ENCODE results near the gene DPYD.

Gene DPYD

DNA sequence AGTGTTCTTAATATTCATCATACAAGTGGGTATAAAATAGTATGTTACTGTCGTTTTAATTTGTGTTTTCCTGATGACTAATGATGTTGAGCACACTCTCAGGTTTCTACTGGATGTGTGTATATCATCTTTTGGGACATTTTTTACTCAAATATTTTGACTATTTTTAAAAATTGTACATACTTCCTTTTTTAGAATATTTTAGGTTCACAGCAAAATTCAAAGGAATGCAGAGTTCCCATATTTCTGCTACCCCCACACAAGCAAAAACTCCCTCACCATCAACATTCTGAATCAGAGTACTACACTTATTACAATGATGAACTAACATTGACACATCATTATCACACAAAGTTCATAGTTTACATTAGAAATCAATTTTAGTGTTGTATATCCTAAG, 114.5 kb downstream of the DPYD start:
- no peak overlapping the region for H3K4me3 ChIP-seq (ENCODE audit: insufficient read depth, low read length, poor library complexity, severe bottlenecking)
- H3K9me3 ChIP-seq (ENCODE audit: insufficient read depth, low read length): 0 out of 2 replicates have a peak, but pooled peaks cover 2% of the 10 kb centered on the region
- no peak overlapping the region for H3K27ac ChIP-seq (ENCODE audit: low read depth, low read length)
- H3K4me2 ChIP-seq (ENCODE audit: low read depth, low read length, poor library complexity, severe bottlenecking): no peak overlapping the region
- no peaks in the 10 kb centered on the region for H3F3A ChIP-seq (ENCODE audit: insufficient read depth)
- H3K27me3 ChIP-seq (ENCODE audit: low read length): no peaks in the 10 kb centered on the region
- no peaks in the 10 kb centered on the region for H4K20me1 ChIP-seq (ENCODE audit: low read depth, low read length)
- TF ChIP-seq EZH2phosphoT487 (conservative IDR thresholded peaks at IDR 0.05; ENCODE audit: low read length) (no peak), CTCF (IDR thresholded peaks at IDR 0.05; ENCODE audit: insufficient read depth, low read length, poor library complexity, severe bottlenecking) (no peak)
- H3K9ac ChIP-seq (ENCODE audit: low read length): no peak overlapping the region
- H3K9me2 ChIP-seq (replicated peaks; ENCODE audit: insufficient read depth, low read length): no peaks in the 10 kb centered on the region
- no peaks in the 10 kb centered on the region for H3K79me2 ChIP-seq (ENCODE audit: insufficient read depth, low read length)
- H3K36me3 ChIP-seq (ENCODE audit: low read length): no peaks in the 10 kb centered on the region
- H2AFZ ChIP-seq (ENCODE audit: low read depth, low read length, severe bottlenecking): no peak overlapping the region

DNA sequence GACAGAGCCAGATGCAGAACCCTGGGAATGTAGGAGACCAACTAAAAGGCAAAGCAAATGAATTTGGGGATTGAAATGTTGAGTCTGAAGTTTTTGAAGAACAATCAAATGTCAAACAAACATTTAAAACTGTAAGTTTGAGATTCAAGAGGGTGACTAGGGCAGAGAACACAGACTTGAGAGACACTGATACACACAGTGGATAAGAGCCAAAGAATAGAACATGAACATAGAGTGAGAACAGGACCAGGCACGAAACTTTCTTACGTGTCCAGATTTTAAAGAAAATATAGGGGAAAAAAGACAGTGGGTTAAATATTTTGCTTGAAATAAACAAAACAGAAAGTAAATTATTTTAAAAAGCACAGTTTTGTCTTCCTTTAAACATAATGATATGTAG, 115.7 kb downstream of the DPYD start:
- no peaks in the 10 kb centered on the region for H3K9me2 ChIP-seq (replicated peaks; ENCODE audit: insufficient read depth, low read length)
- H3K36me3 ChIP-seq (ENCODE audit: low read length): no peaks in the 10 kb centered on the region
- H3K9me3 ChIP-seq (ENCODE audit: insufficient read depth, low read length): 0 out of 2 replicates have a peak, but pooled peaks cover 2% of the 10 kb centered on the region
- TF ChIP-seq CTCF (IDR thresholded peaks at IDR 0.05; ENCODE audit: insufficient read depth, low read length, poor library complexity, severe bottlenecking): no peak
- TF ChIP-seq EZH2phosphoT487 (conservative IDR thresholded peaks at IDR 0.05; ENCODE audit: low read length): no peak
- H3K79me2 ChIP-seq (ENCODE audit: insufficient read depth, low read length): no peaks in the 10 kb centered on the region
- no peaks in the 10 kb centered on the region for H4K20me1 ChIP-seq (ENCODE audit: low read depth, low read length)
- no peak overlapping the region for H2AFZ ChIP-seq (ENCODE audit: low read depth, low read length, severe bottlenecking)
- no peaks in the 10 kb centered on the region for H3F3A ChIP-seq (ENCODE audit: insufficient read depth)
- no peak overlapping the region for H3K4me3 ChIP-seq (ENCODE audit: insufficient read depth, low read length, poor library complexity, severe bottlenecking)
- no peak overlapping the region for H3K27ac ChIP-seq (ENCODE audit: low read depth, low read length)
- no peak overlapping the region for H3K9ac ChIP-seq (ENCODE audit: low read length)
- H3K27me3 ChIP-seq (ENCODE audit: low read length): no peaks in the 10 kb centered on the region
- no peak overlapping the region for H3K4me2 ChIP-seq (ENCODE audit: low read depth, low read length, poor library complexity, severe bottlenecking)

DNA sequence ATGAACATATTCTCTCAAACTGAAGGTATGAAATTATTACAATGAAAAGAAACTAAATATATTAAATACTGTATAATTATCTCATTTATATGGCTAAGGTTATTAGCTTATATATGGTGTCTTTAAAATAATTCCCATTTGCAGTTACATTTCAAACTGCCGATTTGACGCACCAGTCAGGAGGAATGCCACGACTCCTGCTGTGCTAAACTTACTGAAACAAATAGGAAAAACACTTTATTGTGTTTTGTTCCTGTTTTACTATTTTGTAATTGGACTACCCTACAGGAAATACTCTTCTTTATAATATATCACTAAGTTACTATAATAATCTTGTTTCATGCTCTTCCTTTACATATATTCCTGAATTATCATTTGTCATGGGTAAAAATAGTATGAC, 117.8 kb downstream of the DPYD start:
- Histone ChIP-seq H3K27me3 (ENCODE audit: low read length) (no peaks in the 10 kb centered on the region), H3K79me2 (ENCODE audit: insufficient read depth, low read length) (no peaks in the 10 kb centered on the region), H2AFZ (ENCODE audit: low read depth, low read length, severe bottlenecking) (no peak overlapping the region), H3K4me3 (ENCODE audit: insufficient read depth, low read length, poor library complexity, severe bottlenecking) (no peak overlapping the region), H3K9me2 (replicated peaks; ENCODE audit: insufficient read depth, low read length) (no peaks in the 10 kb centered on the region), H3K9me3 (ENCODE audit: insufficient read depth, low read length) (no peaks in the 10 kb centered on the region), H3K36me3 (ENCODE audit: low read length) (no peaks in the 10 kb centered on the region), H3K27ac (ENCODE audit: low read depth, low read length) (no peak overlapping the region), H3K9ac (ENCODE audit: low read length) (no peak overlapping the region), H4K20me1 (ENCODE audit: low read depth, low read length) (no peaks in the 10 kb centered on the region), H3F3A (ENCODE audit: insufficient read depth) (no peaks in the 10 kb centered on the region), H3K4me2 (ENCODE audit: low read depth, low read length, poor library complexity, severe bottlenecking) (no peak overlapping the region)
- TF ChIP-seq CTCF (IDR thresholded peaks at IDR 0.05; ENCODE audit: insufficient read depth, low read length, poor library complexity, severe bottlenecking) (no peak), EZH2phosphoT487 (conservative IDR thresholded peaks at IDR 0.05; ENCODE audit: low read length) (no peak)

Data from SU-DHL-6 (cell line).